ENCODE results near the gene MYOM3. TPM values are rescaled to one million over a fixed set of nuclear protein-coding genes. Genes with fewer than 3 reads are reported as not detected.

Gene MYOM3
- total and polyA plus RNA-seq, 2 of the 13 experiments (the other 11 are each of a cell fraction or from before 2014, with no cell fraction given): 5.8 to 15.3 TPM

DNA sequence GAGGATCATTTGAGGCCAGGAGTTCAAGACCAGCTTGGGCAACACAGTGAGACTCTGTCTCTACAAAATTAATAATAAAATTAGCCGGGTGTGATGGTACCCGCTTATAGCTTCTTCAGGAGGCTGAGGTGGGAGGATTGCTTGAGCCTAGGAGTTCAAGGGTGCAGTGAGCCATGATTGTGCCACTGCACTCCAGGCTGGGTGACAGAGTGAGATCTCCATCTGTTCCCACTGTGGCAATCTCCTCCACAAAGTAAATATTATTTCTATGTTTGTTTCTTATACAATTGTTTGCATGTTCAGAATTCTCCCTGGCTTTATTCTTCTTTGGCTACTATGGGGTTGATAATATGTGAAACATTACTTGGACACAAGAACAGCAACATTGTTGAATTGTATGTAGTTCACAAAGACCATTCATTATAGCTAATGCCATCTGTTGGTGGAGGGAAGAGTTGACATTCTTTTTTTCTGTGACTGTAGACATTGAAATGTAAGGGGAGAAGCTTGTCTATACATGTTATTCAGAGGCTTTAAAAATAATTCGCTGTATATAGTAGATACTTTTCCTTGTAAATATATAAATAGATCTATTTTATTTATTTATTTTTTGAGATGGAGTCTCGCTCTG is 84.0 kb downstream of the MYOM3 start (continued):
- TF ChIP-seq, protein P1, sequence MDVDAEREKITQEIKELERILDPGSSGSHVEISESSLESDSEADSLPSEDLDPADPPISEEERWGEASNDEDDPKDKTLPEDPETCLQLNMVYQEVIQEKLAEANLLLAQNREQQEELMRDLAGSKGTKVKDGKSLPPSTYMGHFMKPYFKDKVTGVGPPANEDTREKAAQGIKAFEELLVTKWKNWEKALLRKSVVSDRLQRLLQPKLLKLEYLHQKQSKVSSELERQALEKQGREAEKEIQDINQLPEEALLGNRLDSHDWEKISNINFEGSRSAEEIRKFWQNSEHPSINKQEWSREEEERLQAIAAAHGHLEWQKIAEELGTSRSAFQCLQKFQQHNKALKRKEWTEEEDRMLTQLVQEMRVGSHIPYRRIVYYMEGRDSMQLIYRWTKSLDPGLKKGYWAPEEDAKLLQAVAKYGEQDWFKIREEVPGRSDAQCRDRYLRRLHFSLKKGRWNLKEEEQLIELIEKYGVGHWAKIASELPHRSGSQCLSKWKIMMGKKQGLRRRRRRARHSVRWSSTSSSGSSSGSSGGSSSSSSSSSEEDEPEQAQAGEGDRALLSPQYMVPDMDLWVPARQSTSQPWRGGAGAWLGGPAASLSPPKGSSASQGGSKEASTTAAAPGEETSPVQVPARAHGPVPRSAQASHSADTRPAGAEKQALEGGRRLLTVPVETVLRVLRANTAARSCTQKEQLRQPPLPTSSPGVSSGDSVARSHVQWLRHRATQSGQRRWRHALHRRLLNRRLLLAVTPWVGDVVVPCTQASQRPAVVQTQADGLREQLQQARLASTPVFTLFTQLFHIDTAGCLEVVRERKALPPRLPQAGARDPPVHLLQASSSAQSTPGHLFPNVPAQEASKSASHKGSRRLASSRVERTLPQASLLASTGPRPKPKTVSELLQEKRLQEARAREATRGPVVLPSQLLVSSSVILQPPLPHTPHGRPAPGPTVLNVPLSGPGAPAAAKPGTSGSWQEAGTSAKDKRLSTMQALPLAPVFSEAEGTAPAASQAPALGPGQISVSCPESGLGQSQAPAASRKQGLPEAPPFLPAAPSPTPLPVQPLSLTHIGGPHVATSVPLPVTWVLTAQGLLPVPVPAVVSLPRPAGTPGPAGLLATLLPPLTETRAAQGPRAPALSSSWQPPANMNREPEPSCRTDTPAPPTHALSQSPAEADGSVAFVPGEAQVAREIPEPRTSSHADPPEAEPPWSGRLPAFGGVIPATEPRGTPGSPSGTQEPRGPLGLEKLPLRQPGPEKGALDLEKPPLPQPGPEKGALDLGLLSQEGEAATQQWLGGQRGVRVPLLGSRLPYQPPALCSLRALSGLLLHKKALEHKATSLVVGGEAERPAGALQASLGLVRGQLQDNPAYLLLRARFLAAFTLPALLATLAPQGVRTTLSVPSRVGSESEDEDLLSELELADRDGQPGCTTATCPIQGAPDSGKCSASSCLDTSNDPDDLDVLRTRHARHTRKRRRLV (CRISPR knock-in tag; IDR thresholded peaks at IDR 0.05): no peak
- TF ChIP-seq ZMYM3 (CRISPR knock-in tag; IDR thresholded peaks at IDR 0.05) (0 out of 2 replicates have a peak, but pooled peaks have one; percentile 15), ZNF850 (CRISPR knock-in tag; conservative IDR thresholded peaks at IDR 0.05) (no peak), ARNT (IDR thresholded peaks at IDR 0.05) (no peak), SAP130 (CRISPR knock-in tag; IDR thresholded peaks at IDR 0.05; ENCODE audit: low read depth) (peak; percentile 46; the same call in 1 of the 2 replicates), ZNF839 (CRISPR knock-in tag; IDR thresholded peaks at IDR 0.05; ENCODE audit: borderline replicate concordance) (no peak), STAG1 (CRISPR knock-in tag; IDR thresholded peaks at IDR 0.05) (peak; percentile 77), ZNF121 (CRISPR knock-in tag; IDR thresholded peaks at IDR 0.05) (no peak), NR1H2 (CRISPR knock-in tag; IDR thresholded peaks at IDR 0.05; ENCODE audit: borderline replicate concordance, low read depth) (no peak), ZNF550 (CRISPR knock-in tag; IDR thresholded peaks at IDR 0.05; ENCODE audit: borderline replicate concordance) (no peak), MAZ (IDR thresholded peaks at IDR 0.05; ENCODE audit: borderline replicate concordance, low read depth, low read length) (no peak), MAZ (CRISPR knock-in tag; IDR thresholded peaks at IDR 0.05; ENCODE audit: low read depth) (no peak), ZNF282 (IDR thresholded peaks at IDR 0.05; ENCODE audit: partially characterized antibody) (no peak), ZNF264 (CRISPR knock-in tag; IDR thresholded peaks at IDR 0.05) (no peak), ZNF570 (CRISPR knock-in tag; IDR thresholded peaks at IDR 0.05; ENCODE audit: borderline replicate concordance) (no peak), RXRB (CRISPR knock-in tag; IDR thresholded peaks at IDR 0.05; ENCODE audit: borderline replicate concordance) (no peak), TGIF2 (CRISPR knock-in tag; IDR thresholded peaks at IDR 0.05) (no peak)
- TF ChIP-seq, protein P2, sequence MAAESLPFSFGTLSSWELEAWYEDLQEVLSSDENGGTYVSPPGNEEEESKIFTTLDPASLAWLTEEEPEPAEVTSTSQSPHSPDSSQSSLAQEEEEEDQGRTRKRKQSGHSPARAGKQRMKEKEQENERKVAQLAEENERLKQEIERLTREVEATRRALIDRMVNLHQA (CRISPR knock-in tag; IDR thresholded peaks at IDR 0.05): no peak
- TF ChIP-seq, protein P3, sequence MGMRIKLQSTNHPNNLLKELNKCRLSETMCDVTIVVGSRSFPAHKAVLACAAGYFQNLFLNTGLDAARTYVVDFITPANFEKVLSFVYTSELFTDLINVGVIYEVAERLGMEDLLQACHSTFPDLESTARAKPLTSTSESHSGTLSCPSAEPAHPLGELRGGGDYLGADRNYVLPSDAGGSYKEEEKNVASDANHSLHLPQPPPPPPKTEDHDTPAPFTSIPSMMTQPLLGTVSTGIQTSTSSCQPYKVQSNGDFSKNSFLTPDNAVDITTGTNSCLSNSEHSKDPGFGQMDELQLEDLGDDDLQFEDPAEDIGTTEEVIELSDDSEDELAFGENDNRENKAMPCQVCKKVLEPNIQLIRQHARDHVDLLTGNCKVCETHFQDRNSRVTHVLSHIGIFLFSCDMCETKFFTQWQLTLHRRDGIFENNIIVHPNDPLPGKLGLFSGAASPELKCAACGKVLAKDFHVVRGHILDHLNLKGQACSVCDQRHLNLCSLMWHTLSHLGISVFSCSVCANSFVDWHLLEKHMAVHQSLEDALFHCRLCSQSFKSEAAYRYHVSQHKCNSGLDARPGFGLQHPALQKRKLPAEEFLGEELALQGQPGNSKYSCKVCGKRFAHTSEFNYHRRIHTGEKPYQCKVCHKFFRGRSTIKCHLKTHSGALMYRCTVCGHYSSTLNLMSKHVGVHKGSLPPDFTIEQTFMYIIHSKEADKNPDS (CRISPR knock-in tag; IDR thresholded peaks at IDR 0.05): no peak
- TF ChIP-seq, protein P4, sequence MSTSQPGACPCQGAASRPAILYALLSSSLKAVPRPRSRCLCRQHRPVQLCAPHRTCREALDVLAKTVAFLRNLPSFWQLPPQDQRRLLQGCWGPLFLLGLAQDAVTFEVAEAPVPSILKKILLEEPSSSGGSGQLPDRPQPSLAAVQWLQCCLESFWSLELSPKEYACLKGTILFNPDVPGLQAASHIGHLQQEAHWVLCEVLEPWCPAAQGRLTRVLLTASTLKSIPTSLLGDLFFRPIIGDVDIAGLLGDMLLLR (CRISPR knock-in tag; IDR thresholded peaks at IDR 0.05): no peak
- TF ChIP-seq, protein P5, sequence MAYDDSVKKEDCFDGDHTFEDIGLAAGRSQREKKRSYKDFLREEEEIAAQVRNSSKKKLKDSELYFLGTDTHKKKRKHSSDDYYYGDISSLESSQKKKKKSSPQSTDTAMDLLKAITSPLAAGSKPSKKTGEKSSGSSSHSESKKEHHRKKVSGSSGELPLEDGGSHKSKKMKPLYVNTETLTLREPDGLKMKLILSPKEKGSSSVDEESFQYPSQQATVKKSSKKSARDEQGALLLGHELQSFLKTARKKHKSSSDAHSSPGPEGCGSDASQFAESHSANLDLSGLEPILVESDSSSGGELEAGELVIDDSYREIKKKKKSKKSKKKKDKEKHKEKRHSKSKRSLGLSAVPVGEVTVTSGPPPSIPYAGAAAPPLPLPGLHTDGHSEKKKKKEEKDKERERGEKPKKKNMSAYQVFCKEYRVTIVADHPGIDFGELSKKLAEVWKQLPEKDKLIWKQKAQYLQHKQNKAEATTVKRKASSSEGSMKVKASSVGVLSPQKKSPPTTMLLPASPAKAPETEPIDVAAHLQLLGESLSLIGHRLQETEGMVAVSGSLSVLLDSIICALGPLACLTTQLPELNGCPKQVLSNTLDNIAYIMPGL (CRISPR knock-in tag; IDR thresholded peaks at IDR 0.05; ENCODE audit: borderline replicate concordance in 1 of 2, low read depth in 1 of 2): peak in 1 of 2 experiments; percentile 44; a peak in 2 of 4 replicates

Measured in HepG2 (cell line).